Activated gamma-delta T cell treated with anti-CD3 and anti-CD28 coated beads, Interleukin-2, amount 50 U/mL, for 16 hours (primary cell): ENCODE data around the gene CUX1.
"Not testable (repeated sequence)": the region's sequence is repeated elsewhere in the genome, so short reads cannot be mapped to it uniquely, and the experiment has no call there.

Experiments
- DNase-seq: peaks from one replicate; pipeline ENCODE4 v3.0.0-alpha.2; 2020; ENCODE audit warnings: low read depth

CUX1 gene, protein sequence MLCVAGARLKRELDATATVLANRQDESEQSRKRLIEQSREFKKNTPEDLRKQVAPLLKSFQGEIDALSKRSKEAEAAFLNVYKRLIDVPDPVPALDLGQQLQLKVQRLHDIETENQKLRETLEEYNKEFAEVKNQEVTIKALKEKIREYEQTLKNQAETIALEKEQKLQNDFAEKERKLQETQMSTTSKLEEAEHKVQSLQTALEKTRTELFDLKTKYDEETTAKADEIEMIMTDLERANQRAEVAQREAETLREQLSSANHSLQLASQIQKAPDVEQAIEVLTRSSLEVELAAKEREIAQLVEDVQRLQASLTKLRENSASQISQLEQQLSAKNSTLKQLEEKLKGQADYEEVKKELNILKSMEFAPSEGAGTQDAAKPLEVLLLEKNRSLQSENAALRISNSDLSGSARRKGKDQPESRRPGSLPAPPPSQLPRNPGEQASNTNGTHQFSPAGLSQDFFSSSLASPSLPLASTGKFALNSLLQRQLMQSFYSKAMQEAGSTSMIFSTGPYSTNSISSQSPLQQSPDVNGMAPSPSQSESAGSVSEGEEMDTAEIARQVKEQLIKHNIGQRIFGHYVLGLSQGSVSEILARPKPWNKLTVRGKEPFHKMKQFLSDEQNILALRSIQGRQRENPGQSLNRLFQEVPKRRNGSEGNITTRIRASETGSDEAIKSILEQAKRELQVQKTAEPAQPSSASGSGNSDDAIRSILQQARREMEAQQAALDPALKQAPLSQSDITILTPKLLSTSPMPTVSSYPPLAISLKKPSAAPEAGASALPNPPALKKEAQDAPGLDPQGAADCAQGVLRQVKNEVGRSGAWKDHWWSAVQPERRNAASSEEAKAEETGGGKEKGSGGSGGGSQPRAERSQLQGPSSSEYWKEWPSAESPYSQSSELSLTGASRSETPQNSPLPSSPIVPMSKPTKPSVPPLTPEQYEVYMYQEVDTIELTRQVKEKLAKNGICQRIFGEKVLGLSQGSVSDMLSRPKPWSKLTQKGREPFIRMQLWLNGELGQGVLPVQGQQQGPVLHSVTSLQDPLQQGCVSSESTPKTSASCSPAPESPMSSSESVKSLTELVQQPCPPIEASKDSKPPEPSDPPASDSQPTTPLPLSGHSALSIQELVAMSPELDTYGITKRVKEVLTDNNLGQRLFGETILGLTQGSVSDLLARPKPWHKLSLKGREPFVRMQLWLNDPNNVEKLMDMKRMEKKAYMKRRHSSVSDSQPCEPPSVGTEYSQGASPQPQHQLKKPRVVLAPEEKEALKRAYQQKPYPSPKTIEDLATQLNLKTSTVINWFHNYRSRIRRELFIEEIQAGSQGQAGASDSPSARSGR (N-terminal part only)

DNA sequence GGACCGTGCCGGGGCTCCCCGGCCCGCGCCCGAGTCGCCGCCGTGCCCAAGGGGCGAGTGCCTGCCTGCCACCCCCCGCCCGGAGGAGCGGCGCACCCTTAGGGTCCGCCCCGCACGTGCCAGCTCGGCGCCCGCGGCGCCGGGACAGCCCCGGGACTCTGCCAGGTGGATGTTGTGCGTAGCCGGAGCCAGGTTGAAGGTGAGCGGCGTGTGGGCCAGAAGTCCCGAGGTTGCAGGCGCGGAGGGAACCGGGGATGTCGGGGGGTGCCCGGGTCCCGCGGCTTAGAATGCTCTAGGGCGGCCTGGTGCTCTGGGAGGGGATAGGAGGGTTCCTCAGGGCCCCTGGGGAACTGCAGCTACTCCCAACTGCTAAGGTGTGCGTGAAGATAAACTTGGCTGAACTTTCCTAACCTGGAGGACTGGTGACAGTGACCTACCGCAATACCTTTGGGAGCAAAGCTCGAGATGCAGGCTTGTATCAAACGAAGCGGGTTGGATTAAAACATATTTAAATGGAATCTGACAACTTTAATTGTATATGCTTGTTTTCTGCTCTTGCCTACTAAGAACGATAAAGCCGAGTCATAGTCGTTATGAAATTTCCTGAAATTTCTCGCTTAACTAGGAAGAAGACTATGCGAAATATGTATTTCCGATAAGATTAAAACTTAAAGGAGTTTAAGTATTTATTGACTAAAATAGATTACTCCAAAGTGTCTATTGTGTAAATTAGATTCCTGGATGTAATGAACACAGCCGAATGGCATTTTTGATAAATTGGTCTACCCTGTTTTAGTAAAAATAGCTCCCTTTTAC lies at the start of gene CUX1:
Gene CUX1 (plus strand): TSS at position 156 of the 816 bp plus-strand sequence. CDS start 14 bp downstream, at position 170.
- no peak for DNase-seq

DNA sequence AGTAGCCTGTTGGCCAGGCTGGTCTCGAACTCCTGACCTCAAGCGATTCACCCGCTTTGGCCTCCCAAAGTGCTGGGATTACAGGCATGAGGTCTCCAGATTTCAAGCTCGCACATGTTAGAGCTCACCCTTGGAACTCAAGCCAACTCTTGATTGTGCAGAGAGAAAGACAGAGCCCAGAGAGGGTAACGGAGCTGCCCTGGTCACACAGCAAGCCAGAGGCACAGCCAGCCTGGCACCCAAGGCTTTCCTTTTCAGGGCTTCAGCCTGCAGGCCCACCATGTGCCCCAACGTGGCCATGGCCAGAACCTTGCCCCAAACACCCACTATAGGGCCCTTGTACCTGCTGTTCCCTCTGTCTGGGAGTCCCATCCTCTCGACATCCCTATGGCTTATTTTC lies 49.1 kb upstream of the CUX1 start:
- no peak for DNase-seq

DNA sequence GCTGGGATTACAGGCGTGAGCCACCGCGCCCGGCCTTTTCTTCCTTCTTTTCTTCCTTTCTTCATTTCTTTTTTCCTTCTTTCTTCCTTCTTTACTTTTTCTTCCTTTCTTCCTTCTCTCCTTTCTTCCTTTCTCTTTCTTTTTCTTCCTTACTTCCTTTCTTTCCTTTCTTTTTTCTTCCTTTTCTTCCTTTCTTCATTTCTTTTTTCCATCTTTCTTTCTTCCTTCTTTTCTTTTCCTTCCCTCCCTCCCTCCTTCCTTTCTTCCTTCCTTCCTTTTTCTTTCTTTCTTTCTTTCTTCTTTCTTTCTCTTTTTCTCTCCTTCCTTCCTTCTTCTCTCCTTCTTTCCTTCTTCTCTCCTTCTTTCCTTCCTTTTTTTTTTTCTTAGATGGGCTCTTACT lies 47.0 kb upstream of the CUX1 start:
- DNase-seq: no peak

DNA sequence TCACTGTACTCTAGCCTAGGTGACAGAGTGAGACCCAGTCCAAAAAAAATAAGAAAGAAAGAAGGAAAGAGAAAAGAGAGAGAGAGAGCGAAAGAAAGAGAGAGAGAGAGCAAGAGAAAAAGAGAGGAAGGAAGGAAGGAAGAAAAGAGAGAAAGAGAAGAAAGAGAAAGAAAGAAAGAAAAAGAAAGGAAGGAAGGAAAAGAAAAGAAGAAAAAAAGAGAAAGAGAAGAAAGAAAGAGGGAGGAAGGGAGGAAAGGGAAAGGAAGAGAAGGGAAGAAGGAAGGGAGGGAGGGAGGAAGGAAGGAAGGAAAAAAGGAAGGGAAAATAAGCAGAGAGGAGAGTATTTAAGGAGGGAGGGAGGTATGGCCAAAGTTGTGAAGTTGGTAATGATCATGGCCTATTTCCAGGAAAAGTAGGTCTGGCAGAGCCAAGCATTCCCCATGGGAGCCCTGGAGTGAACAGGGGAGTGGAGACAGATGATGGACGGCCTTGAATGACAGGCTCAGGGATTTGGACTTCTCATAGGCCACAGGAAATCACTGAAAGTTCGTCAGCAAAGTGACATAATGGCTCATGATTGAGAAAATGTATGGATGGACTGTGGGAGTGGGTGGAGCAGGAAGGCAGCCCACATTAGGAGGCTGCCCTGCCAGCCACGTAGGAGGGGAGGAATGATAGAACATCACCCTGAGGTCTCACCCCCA lies 44.8 kb upstream of the CUX1 start:
- no peak for DNase-seq

DNA sequence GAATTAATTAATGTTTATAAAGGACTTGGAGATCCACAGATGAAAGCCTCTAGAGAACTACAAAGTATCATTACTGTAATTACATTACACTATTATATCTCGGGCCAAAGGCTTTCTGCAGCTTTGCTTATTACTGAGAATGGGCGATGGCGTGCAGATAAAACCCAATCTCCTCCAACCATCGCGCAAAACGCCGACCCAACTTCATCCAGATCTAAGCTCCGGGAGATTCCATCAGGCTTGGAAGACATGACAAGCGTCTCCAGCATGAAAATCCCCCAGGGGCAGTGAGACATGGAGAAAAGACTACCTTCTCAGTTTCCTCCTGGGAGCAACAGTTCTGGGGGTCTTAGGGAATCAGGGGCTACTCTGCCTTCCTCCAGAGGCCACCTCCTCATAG lies 42.2 kb upstream of the CUX1 start:
- no peak for DNase-seq

DNA sequence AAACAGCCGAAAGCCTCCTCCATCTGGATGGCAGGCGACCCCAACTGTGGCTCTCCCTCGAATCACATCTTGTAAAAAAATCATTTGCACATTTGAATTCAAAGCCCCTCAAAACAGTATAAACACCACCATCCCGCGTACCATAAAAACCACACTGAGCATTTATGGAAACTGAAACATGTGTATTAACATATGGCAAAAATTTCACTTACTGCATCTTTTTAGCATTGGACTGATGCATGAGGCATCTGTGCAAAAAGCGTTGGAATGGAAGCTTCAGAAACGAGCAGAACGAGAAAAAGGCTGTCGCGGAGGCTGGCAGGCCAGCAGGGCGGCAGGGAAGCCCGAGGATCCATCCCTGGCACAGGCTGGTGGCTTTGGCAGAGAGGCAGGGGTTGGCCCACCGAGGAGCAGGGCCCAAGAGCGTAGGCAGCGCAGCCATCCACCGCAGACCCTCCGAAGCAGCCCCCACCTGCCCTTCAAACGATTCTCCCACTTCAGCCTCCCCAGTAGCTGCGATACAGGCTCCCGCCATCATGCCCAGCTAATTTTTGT lies 39.3 kb upstream of the CUX1 start:
- DNase-seq: no peak

DNA sequence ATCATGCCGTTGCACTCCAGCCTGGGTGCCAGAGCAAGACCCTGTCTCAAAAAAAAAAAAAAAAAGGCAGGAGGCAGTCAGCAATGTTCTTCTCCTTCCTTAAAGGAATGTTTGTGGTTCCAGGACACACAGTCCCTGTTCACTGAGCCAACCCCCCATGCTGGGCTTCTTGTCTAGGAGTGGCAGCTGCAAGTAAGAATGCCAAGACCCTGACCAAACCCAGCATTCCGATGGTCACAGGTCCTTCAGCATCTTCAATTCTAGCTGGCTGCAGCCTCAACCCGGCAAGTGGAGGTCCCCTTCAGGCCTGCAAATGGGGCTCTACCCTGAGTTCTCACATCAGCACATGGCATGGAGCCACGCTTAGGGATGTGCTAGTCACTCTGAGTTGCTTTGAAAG lies 38.2 kb upstream of the CUX1 start:
- DNase-seq: no peak

DNA sequence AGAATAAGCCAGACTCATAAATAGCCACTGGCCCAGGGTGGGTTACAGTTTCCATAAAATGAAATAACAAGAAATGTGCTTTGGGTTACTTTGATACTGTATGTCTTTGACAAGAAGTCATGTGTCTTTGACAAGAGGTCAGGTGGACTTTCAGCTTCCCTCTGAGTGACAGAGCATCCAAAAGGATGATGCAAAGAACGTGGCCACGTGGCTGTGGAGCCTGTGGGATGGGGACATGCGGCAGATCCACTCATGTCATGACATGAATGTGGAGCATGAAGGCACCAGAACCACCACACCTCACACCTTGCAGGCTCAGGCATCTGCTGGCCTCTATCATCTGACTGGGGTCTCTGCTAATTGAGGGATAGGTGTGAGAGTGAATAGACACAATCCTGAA lies 37.1 kb upstream of the CUX1 start:
- no peak for DNase-seq

DNA sequence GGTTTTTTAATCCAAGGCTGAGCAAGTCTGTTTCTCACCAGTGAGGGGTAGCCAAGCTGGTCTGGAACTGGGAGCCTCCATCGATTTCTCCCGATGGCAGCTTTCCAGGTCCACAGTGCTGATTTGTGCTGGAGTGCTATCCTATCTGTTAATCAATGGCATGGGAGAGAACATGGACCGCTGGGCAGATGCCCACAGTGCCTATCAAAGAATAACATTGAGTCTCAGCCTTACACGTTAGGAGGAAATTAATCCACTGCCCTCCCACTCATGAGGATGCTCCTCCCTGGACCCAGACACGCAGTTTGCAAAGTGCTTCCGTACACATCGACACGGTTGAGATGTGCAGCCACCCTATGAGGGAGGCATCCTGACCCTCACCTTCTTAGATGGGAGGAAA lies 36.0 kb upstream of the CUX1 start:
- DNase-seq: no peak

DNA sequence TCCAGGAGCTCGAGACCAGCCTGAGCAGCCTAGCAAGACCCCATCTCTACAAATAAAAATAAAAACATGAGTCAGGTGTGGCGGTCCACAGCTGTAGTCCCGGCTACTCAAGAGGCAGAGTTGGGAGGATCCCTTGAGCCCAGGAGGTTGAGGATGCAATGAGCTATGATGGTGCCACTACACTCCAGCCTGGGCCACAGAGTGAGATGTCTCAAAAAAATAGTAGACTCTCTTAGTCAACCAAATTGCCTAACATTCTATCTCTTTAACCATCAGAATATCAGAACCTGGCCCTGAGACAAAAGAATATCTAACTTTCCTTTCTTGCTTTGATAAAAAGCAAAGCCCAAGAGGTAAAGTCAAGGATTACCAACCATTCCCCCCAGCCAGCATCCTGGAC lies 35.0 kb upstream of the CUX1 start:
- DNase-seq: no peak

DNA sequence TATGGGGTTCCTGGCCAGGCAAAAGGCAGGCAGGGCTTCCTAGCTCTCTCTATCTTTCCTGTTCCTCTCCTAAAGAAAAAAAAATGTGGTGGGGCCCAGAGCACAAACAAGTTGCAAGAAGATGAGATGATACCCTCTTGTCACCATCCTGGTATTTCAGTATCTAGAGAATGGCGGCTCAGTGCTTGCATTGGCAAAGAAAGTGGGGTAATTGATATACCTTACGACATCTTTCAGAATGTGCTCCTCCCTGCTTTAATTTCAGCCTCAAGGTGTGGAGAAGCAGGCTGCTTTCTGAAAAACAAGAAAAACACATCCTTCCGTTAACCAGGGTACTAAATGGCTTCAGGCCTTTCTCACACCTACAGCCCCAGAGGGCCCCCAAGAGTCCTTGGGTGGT lies 34.5 kb upstream of the CUX1 start:
- DNase-seq: no peak

DNA sequence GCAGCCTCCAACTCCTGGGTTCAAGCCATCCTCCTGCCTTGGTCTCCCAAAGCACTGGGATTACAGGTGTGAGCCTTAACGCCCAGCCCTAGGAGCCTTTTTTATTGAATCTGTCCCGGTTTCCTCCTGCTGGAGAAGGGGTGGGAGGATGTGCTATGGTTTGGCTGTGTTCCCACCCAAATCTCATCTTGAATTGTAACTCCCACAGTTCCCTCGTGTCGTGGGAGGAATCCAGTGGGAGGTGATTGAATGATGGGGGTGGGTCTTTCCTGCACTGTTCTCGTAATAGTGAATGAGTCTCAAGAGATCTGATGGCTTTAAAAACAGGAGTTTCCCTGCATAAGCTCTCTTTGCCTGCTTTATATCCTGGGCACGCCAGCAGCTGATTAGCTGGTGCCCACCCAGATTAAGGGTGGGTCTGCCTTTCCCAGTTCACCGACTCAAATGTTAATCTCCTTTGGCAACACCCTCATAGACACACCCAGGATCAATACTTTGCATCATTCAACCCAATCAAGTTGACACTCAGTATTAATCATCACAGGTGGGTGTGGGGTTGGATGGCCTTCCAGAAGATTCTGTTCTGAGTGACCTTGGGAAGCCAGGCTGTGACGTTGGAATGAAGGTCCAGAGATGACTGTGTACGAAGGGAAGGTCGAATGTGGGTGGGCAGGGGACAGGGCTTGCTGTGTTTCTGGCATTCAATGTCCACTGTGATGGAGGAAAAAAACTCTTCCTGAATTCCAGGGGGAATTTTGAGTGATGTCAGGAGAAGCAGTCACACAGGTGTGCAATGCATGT lies 33.8 kb upstream of the CUX1 start:
- DNase-seq: no peak

DNA sequence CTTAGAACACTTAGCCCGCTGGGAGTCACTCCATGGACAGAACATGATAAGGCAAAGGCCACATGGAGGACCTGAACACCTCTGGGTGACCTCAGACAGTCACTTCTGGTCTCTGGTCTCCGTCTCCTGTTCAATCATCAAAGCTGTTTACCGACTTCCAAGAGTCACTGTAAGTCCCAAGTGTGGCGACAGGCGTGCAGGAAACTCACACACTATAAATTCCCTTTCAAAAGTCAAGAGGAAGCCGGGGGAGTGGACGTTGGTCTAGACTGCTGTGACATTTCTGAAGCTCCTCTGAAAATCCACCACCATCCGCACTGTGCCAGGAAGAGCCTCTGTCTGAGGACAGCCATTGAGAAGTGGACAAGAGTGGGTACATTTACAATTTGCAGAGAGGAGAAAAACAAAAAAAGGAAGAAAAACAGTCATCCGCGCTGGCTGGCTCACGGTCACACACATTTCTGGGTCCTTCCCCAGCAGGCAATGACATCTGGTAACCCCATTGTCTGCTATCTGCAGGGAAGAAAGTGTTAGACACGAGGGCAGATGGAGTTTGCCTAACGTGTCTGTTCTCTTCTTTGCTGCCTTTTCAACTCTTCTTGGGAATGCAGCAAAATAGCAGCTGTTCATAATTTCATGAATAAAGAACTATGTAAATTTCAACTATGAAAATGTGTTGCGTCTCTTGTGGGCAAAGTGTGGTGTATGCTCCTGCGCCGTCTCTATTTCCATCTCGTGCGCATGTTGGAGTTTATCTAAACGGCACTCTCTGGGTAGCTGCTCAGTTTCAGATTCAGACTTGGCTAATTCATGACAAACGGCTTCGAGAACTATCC lies 32.9 kb upstream of the CUX1 start:
- no peak for DNase-seq

DNA sequence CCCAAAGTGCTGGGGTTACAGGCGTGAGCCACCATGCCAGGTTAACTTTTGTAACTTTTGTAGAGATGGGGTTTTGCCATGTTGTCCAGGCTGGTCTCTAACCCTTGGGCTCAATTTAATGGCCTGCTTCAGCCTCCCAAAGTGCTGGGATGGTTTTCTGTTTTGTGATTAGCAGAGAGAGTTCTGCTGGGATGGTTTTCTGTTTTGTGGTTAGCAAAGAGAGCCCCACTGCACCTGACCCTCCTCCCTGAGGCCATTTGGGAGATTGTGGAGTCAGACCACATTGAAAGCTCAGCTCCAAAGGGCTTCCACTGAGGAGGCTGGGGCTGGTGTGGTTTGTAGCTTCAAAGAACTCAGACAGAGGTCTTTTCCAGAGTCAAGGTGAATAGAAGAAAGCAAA lies 29.6 kb upstream of the CUX1 start:
- no peak for DNase-seq

DNA sequence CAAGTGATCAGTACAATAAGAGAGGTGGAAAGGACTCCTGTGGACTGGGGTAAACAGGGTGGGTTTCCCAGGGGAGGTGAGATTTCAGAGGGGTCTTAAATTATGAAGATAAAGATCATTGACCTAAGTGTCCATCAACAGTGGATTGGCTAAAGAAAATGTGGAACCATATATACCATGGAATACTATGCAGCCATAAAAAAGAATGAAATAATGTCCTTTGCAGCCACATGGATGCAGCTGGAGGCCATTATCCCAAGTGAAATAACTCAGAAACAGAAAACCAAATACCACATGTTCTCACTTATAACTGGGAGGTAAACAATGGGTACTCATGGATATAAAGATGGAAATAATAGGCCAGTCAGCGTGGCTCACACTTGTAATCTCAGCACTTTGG lies 28.9 kb upstream of the CUX1 start:
- DNase-seq: no peak

DNA sequence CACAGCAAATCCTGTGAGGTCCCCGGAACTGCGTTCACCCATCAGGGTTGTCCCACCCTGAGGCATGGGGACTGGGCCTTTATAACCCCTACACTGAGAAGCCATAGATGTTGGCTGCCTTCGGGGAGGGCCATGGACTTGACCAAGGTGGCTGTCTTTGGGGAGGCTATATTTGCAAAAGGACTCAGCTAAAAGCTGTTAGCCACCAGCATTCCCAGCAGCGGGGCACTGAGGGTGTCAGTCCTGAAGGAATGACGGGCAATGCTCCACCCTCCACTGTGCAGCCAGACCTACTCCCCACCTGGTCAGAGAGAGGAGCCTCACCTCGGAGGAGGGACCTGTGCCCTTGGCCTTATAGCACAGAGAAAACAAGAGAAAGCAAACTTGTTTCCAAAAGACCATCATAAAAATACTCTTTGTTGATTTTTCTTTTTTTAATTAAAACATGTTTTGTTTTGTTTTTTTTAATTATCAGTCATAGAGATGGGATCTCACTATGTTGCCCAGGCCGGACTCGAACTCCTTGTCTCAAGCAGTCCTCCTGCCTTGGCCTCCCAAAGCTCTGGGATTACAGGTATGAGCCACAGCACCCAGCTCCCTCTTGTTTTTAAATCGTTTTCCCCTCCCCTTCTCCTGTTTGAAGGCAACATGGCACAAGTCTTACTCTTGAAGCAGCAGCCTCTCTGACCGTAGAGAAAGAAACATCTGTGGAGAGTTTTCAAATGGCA lies 26.7 kb upstream of the CUX1 start:
- no peak for DNase-seq

DNA sequence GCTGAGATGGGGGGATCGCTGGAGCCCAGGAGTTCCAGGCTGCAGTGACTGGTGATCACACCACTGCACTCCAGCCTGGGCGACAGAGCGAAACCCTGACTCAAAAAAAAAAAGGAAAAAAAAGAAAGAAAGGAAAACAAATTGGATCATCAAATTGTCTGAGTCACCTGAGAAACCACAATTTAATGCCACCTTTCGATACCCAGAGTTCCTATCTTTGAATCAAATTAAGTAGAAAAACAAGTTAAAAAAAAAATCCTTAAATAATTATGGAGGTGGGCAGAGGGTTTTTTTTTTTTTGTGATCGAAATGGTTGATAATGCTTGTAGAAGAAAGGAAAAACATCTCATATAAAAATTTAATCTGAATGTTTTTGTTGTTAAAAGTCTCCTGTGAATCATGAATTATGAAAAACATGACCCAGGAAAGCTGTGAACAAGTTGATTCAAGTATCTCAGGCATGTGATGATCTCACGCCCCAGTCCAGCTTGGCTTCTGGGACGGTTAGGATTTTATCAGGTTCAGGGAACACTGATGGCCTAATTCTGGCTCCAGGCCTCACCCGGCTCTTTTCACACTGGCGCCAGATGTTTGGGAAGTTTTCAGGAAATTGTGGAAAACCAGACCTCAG lies 25.3 kb upstream of the CUX1 start:
- no peak for DNase-seq

DNA sequence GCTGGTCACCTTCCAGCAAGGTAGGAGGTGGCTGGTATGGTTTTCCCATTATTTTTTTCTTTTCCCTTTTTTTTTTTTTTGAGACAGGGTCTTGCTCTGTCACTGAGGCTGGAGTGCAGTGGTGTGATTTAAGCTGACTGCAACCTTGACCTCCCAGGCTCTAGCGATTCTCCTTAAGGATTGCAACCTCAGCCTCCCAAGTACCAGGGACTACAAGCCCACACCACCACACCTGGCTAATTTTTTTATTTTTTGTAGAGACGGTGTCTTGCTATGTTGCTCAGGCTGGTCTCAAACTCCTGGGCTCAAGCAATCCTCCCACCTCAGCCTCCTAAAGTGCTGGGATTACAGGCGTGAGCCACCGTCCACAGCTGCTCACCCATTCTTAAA lies 24.7 kb upstream of the CUX1 start:
- not testable (repeated sequence) for DNase-seq
